ENCODE measurements around the gene METTL25. TPM values are rescaled to one million over a fixed set of nuclear protein-coding genes. Genes with fewer than 3 reads are reported as not detected.

METTL25 gene
- total and polyA plus RNA-seq, 12 donors: 4.0 to 28.8 (median 18.5) TPM

DNA sequence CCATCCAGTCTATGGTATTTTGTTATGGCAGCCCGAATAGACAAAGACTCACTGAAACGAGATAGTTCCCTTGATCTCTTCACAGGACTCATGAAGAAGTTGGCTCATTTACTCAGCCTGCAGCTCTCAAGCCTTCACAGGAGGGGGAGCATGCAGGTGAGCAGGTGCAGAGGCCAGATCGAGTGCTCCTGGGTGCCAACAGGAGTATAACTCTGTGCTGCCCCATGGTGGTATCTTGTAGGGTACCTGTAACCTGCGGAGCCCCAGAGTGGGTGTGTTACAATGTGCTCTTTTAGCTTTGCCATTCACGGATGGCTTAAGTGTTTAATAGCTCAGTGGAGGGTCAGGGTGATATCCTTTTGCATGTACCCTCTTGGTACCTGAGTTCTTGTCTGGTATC lies 159.5 kb downstream of the METTL25 start:
- no peaks in the 10 kb centered on the region for H3K9me3 ChIP-seq (replicated peaks in 1 of 3)
- 70 to 85% (median 80%) methylated on average over 4 to 5 of the region's 5 CpGs for WGBS, 4 donors
- intact Hi-C loops (cut with DNase I): no loop called here
- H3K4me3 ChIP-seq: no peak overlapping the region
- H3K36me3 ChIP-seq (replicated peaks in 1 of 2): no peaks in the 10 kb centered on the region
- DNase-seq: no peak
- no peaks in the 10 kb centered on the region for H3K4me1 ChIP-seq (replicated peaks in 1 of 2)
- no peaks in the 10 kb centered on the region for H3K27me3 ChIP-seq
- H3K27ac ChIP-seq: no peak overlapping the region
- TF ChIP-seq CTCF (IDR thresholded peaks at IDR 0.05) (no peak), POLR2A (IDR thresholded peaks at IDR 0.05) (no peak)

DNA sequence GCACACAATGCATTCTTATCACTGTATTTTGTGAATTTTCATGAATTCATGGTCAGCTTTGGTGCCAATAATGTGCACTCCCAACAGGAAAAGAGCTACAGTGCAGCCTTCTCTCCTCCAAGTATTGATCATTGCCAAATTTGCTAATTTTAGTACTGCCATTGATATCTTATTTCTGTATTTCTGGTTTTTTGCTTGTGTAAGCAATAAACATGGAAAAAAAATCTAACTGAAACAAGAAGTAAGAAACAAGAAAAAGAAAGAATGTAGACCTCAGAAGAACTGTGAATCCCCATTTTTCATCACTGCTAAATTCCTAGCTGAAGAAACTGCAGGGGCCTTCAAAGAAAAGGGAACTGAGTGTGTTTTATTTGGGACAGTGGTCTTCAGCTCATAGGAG lies 161.2 kb downstream of the METTL25 start:
- TF ChIP-seq CTCF (IDR thresholded peaks at IDR 0.05): no peak
- TF ChIP-seq POLR2A (IDR thresholded peaks at IDR 0.05): no peak
- Histone ChIP-seq H3K4me3 (no peak overlapping the region), H3K4me1 (replicated peaks in 1 of 2) (no peaks in the 10 kb centered on the region), H3K9me3 (replicated peaks in 1 of 3) (no peaks in the 10 kb centered on the region), H3K36me3 (replicated peaks in 1 of 2) (no peaks in the 10 kb centered on the region), H3K27ac (no peak overlapping the region), H3K27me3 (no peaks in the 10 kb centered on the region)
- intact Hi-C loops (cut with DNase I): no loop called here
- DNase-seq: no peak

DNA sequence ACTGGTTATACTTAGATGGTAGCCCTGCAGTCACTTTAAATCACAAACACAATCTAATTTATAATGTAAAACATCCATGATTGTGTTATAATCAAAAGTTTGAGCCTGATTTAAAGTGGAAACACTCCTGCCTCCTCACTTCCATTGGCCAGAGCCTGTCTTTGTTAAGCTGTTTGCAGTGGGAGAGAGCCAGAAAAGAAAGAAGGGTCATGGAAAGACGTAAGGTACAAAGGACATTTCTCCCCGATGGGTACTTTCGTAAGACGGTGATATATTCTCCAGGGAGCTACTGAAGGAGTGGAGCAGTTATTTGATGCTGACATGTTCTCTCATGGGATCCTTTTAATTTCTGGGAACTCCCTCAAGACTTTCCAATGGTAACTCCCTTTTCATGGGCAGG lies 164.0 kb downstream of the METTL25 start:
- Histone ChIP-seq H3K27ac (no peak overlapping the region), H3K9me3 (replicated peaks in 1 of 3) (no peaks in the 10 kb centered on the region), H3K27me3 (no peaks in the 10 kb centered on the region), H3K4me3 (no peak overlapping the region), H3K4me1 (replicated peaks in 1 of 2) (no peaks in the 10 kb centered on the region), H3K36me3 (replicated peaks in 1 of 2) (no peaks in the 10 kb centered on the region)
- intact Hi-C loops (cut with DNase I): loop anchor here in 1 of 2 donors (10.0 kb wide), 1 partner anchor 103 kb away; no protein-coding TSS in a partner anchor
- 92 to 93% (median 93%) methylated on average over 4 of the region's 4 CpGs for WGBS, 4 donors
- no peak for DNase-seq
- TF ChIP-seq CTCF (IDR thresholded peaks at IDR 0.05) (no peak), POLR2A (IDR thresholded peaks at IDR 0.05) (no peak)

GRCh38 chr12:82522762-82523161 lies 164.4 kb downstream of the METTL25 start:
- DNase-seq: no peak
- Histone ChIP-seq H3K36me3 (replicated peaks in 1 of 2) (no peaks in the 10 kb centered on the region), H3K9me3 (replicated peaks in 1 of 3) (no peaks in the 10 kb centered on the region), H3K4me3 (no peak overlapping the region), H3K27ac (no peak overlapping the region), H3K4me1 (replicated peaks in 1 of 2) (no peaks in the 10 kb centered on the region), H3K27me3 (no peaks in the 10 kb centered on the region)
- no peak for TF ChIP-seq POLR2A (IDR thresholded peaks at IDR 0.05)
- no peak for TF ChIP-seq CTCF (IDR thresholded peaks at IDR 0.05)
- intact Hi-C loops (cut with DNase I): loop anchor here in 1 of 2 donors (10.0 kb wide), 1 partner anchor 102 kb away; no protein-coding TSS in a partner anchor

Data from adrenal gland (tissue), 12 donors.